HG03196 (cell line): Measurements from ENCODE around the gene C2CD4D.
"Not testable (repeated sequence)": the region's sequence is repeated elsewhere in the genome, so short reads cannot be mapped to it uniquely, and the experiment has no call there.

Experiments used
- ATAC-seq: cut with Tn5 transposase; IDR thresholded peaks from one replicate; pipeline ENCODE4 v1.9.1; 2021; ENCODE audit not compliant: unreplicated experiment

The C2CD4D gene

GRCh38 chr1:151858886-151859665 is 19.5 kb upstream of the C2CD4D start:
- ATAC-seq, result no peak

- ATAC-seq, result no peak
These were observed 18.6 kb upstream of the C2CD4D start for GRCh38 chr1:151858030-151858746.

DNA sequence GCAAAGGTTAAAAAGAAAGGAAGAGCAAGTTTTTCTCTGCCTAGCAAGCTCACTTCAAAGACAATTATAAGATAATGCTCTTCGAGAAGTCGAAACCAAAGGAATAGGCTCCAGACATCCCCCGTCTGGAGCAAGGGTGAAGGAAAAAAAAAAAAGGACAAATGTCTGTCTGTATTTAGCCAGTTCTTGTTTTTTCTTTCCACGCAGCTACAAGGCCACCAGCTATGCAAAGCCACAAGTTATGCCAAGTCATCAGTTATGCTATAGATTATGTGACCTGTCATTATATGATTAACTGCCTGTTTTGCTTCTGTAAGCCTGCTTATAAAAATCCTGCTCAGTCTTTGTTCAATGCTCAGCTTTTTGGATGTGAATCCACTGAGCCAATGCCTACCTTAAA is 16.3 kb upstream of the C2CD4D start:
- no peak for ATAC-seq

- ATAC-seq, result not testable (repeated sequence)
These were observed 15.9 kb upstream of the C2CD4D start for GRCh38 chr1:151855516-151855915.

DNA sequence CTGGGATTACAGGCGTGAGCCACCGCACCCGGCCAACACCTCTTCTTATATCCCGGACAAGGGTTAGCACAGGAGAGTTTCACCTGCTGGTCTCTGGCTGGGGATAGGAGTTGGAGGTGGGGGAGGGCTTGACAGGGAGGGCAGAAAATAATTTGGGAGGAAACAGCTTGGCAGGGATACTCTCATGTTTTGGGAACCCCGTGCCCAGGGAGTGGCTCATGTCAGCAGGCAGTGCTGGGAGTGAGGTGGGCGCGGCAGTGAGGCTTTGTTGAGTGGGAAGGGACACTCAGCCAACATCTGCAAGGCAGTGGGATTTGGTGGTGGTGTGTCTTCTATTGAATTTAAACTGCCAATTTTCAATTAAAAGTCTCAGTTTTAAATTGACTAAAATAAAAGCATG is 15.0 kb upstream of the C2CD4D start:
- no peak for ATAC-seq

GRCh38 chr1:151853411-151853943 is 13.9 kb upstream of the C2CD4D start, which contains the start of gene THEM5:
TSS of gene THEM5 (minus strand) at chr1:151853712. CDS start at chr1:151853565, 147 bp downstream.
- no peak for ATAC-seq

DNA sequence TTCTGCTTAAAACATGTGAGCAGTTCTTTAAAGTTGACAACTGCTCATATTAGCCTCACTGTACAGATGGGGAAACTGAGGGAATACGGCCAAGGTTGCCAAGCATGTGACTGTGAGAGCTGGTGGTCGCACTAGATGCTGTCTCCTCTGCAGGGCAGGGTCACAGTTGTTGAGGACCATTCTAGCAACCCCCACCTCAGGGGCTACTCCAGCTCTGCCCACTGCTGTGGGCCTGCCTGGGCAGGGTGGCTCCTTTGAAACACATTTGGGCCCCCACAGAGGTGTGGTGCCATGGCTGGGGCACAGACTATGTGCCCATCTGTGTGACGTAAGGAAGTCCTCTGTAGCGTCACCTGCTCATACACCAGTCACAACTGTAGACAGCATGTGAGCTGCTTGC is 13.1 kb upstream of the C2CD4D start:
- no peak for ATAC-seq

DNA sequence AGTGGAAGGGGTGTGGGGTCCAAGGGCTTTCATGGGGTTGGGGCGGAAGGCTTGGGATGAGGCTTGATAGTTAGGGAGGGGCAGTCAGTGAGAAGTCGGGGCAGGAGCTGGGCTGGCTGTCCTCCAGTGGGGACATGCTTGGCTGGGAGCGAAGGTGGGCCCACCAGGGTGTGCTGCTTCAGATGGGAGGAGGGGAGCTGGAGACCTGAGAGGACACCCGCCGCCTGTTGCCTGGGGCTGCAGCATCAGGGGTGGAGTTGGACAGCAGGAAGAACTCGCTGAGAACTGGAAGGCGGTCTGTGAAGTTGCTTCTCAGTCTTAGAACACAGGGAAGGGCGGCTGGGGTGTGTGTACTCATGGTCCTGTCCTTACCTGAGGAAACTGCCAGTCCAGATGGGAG is 12.3 kb upstream of the C2CD4D start:
- no peak for ATAC-seq

DNA sequence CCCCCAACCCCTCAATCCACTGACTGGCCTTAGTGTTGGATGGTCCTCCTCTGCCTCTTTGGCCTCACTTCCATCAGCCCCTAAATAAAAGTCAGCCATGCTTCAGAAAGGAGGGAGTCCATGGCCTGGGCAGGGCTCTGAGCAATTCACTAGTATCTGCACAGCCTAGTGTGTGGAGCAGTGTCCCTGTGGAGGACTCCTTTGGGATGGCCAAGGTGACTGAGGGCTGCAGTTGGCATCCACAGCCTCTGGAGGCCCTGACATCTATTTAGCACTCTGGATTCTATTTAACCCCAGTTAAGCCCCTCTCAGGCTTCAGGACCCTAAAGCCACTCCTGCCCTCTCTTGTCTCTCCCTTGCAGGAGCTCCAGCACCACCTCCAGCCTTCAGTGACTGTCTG is 10.3 kb upstream of the C2CD4D start:
- ATAC-seq, result no peak

DNA sequence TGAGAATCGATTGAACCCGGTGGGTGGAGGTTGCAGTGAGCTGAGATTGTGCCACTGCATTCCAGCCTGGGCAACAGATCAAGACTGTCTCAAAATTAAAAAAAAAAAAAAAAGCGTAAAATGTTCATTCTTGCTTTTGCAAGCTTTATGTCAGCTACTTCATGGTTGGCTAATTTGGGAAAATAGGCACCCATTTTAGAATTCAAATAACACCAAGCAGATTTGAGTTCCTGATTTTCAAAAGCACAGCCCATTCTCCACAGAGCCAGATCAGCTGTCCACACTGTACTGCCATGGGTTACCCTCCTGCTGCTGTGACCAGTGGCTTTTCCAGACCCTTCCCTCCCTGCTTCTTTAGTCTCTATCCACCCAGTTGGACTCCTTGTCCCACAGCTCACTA is 9.5 kb upstream of the C2CD4D start:
- ATAC-seq, result no peak

GRCh38 chr1:151847867-151848596 is 8.4 kb upstream of the C2CD4D start:
- no peak for ATAC-seq

DNA sequence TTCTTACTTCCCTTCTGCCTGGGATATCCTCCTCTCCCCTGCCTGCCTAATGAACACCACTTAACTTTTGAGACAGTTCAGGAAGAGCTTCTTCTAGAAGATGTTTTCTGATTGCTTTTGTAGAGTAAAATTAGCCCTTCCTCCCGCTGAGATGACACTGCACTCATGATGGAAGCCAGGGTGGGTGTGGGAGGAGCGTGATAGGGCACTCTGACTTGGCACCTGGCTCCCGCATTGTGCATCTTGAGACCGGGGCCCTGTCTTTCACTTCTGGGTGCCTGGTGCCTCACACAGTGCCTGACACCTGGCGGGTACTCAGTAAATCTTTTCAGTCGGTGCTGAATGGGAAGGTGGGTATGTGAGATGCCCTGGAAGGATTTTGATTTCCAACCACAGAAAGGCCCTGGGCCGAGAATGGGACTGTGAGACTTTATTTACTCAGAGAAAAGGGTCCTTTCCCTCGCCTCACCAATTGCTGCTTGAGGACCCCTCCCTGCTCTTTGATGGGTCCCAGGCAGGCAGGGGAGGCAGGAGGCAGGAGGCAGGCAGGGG is 7.1 kb upstream of the C2CD4D start:
- no peak for ATAC-seq

DNA sequence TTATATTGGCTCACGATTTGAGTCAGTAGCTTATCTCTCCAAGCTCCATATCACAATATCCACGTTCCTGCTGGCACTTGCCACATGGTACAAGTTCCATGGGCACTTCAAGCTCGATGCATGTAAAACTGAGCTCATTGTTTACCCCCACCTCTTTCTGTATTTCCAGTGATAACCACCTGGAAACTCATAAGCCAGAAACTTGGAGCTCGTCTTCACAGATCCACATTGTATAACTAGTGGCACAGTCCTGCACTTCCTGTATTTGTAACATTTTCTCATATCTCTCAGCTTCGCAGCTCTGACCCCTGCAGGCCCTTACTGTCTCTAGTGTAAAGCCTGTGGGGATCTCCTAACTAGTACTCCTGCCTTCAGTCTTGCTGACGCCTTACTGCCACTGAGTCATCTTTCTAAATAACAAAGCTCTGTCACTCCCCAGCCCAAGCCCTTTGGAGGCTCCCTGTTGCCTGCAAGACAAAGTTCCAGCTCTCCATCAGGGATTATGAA is 6.5 kb upstream of the C2CD4D start:
- no peak for ATAC-seq

GRCh38 chr1:151843398-151843797 is 3.8 kb upstream of the C2CD4D start:
- no peak for ATAC-seq

GRCh38 chr1:151841141-151841540 is 1.5 kb upstream of the C2CD4D start:
- no peak for ATAC-seq

DNA sequence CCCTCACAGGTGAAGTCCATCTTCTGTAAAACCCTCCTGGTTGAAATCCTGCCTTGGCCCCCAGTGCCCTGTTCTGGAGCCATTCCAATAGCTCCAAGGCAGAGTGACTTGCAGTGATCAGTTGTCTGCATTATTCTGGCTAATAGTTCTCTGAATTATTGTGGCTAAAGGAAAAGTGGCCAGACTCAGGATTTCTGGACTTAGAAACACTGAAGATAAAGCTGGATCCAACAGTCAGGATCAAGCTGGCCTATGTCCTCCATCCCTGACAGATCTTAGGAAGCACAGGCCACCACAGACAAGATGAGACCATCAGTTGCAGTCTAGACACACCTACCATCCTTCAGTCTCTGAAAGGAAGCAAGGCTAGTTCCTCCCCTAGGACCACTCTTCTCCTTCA is 801 bp upstream of the C2CD4D start:
- ATAC-seq, result no peak

- no peak for ATAC-seq
These were observed 573 bp downstream of the C2CD4D start for GRCh38 chr1:151839082-151839412.

GRCh38 chr1:151838222-151839081 is 1.2 kb downstream of the C2CD4D start:
- no peak for ATAC-seq

- ATAC-seq, result no peak
These were observed 1.8 kb downstream of the C2CD4D start for GRCh38 chr1:151837884-151838221.

- no peak for ATAC-seq
These were observed 2.4 kb downstream of the C2CD4D start for GRCh38 chr1:151837197-151837596.
